ENCODE results near the gene CALY.

Gene CALY

GRCh38 chr10:133297504-133297903, 39.2 kb downstream of the CALY start:
- WGBS, 2 experiments (ENCODE audit: insufficient coverage in 2 of 2) = 96 to 97% methylated on average over 9 to 10 of the region's 10 CpGs
- peaks cover 18% of the 10 kb centered on the region for H3K4me1 ChIP-seq (ENCODE audit: control insufficient read depth, insufficient read depth, low read length, poor library complexity, severe bottlenecking)
- H3K36me3 ChIP-seq (ENCODE audit: control insufficient read depth, insufficient read depth, low read length) = peaks cover 87% of the 10 kb centered on the region
- H3K4me3 ChIP-seq (ENCODE audit: extremely low read depth, insufficient read depth, low read length, poor library complexity, severe bottlenecking) = no peak overlapping the region
- H3K9me3 ChIP-seq (ENCODE audit: control insufficient read depth, low read length) = no peaks in the 10 kb centered on the region
- no peak overlapping the region for H3K27ac ChIP-seq (ENCODE audit: low read depth, low read length, severe bottlenecking)

- H3K4me3 ChIP-seq (ENCODE audit: extremely low read depth, insufficient read depth, low read length, poor library complexity, severe bottlenecking) = no peak overlapping the region
- peaks cover 19% of the 10 kb centered on the region for H3K4me1 ChIP-seq (ENCODE audit: control insufficient read depth, insufficient read depth, low read length, poor library complexity, severe bottlenecking)
- H3K27ac ChIP-seq (ENCODE audit: low read depth, low read length, severe bottlenecking) = no peak overlapping the region
- H3K36me3 ChIP-seq (ENCODE audit: control insufficient read depth, insufficient read depth, low read length) = peaks cover 81% of the 10 kb centered on the region
- WGBS, 2 experiments (ENCODE audit: insufficient coverage in 2 of 2) = 97 to 98% methylated on average over 35 to 41 of the region's 42 CpGs
- no peaks in the 10 kb centered on the region for H3K9me3 ChIP-seq (ENCODE audit: control insufficient read depth, low read length)
Observed at GRCh38 chr10:133295426-133296320, 41.0 kb downstream of the CALY start.

- Histone ChIP-seq H3K36me3 (ENCODE audit: control insufficient read depth, insufficient read depth, low read length) (peaks cover 78% of the 10 kb centered on the region), H3K27ac (ENCODE audit: low read depth, low read length, severe bottlenecking) (peak overlapping the region; percentile 8), H3K9me3 (ENCODE audit: control insufficient read depth, low read length) (no peaks in the 10 kb centered on the region), H3K4me1 (ENCODE audit: control insufficient read depth, insufficient read depth, low read length, poor library complexity, severe bottlenecking) (peaks cover 19% of the 10 kb centered on the region), H3K4me3 (ENCODE audit: extremely low read depth, insufficient read depth, low read length, poor library complexity, severe bottlenecking) (no peak overlapping the region)
- WGBS, 2 experiments (ENCODE audit: insufficient coverage in 2 of 2) = 93 to 96% methylated on average over 10 to 15 of the region's 15 CpGs
Observed at GRCh38 chr10:133294189-133294588, 42.5 kb downstream of the CALY start.

GRCh38 chr10:133293810-133294119, 42.9 kb downstream of the CALY start:
- WGBS, 2 experiments (ENCODE audit: insufficient coverage in 2 of 2) = 91 to 100% methylated on average over 10 of the region's 10 CpGs
- H3K27ac ChIP-seq (ENCODE audit: low read depth, low read length, severe bottlenecking) = peak overlapping the region; percentile 8
- no peaks in the 10 kb centered on the region for H3K9me3 ChIP-seq (ENCODE audit: control insufficient read depth, low read length)
- H3K36me3 ChIP-seq (ENCODE audit: control insufficient read depth, insufficient read depth, low read length) = peaks cover 78% of the 10 kb centered on the region
- no peak overlapping the region for H3K4me3 ChIP-seq (ENCODE audit: extremely low read depth, insufficient read depth, low read length, poor library complexity, severe bottlenecking)
- H3K4me1 ChIP-seq (ENCODE audit: control insufficient read depth, insufficient read depth, low read length, poor library complexity, severe bottlenecking) = peaks cover 19% of the 10 kb centered on the region

- H3K9me3 ChIP-seq (ENCODE audit: control insufficient read depth, low read length) = no peaks in the 10 kb centered on the region
- no peak overlapping the region for H3K4me3 ChIP-seq (ENCODE audit: extremely low read depth, insufficient read depth, low read length, poor library complexity, severe bottlenecking)
- 97 to 98% methylated on average over 26 to 37 of the region's 38 CpGs for WGBS, 2 experiments (ENCODE audit: insufficient coverage in 2 of 2)
- H3K27ac ChIP-seq (ENCODE audit: low read depth, low read length, severe bottlenecking) = no peak overlapping the region
- H3K36me3 ChIP-seq (ENCODE audit: control insufficient read depth, insufficient read depth, low read length) = peaks cover 78% of the 10 kb centered on the region
- H3K4me1 ChIP-seq (ENCODE audit: control insufficient read depth, insufficient read depth, low read length, poor library complexity, severe bottlenecking) = peaks cover 19% of the 10 kb centered on the region
Observed at GRCh38 chr10:133292919-133293809, 43.5 kb downstream of the CALY start.

- Histone ChIP-seq H3K4me3 (ENCODE audit: extremely low read depth, insufficient read depth, low read length, poor library complexity, severe bottlenecking) (no peak overlapping the region), H3K36me3 (ENCODE audit: control insufficient read depth, insufficient read depth, low read length) (peaks cover 74% of the 10 kb centered on the region), H3K27ac (ENCODE audit: low read depth, low read length, severe bottlenecking) (no peak overlapping the region), H3K4me1 (ENCODE audit: control insufficient read depth, insufficient read depth, low read length, poor library complexity, severe bottlenecking) (peaks cover 19% of the 10 kb centered on the region), H3K9me3 (ENCODE audit: control insufficient read depth, low read length) (no peaks in the 10 kb centered on the region)
- 92 to 96% methylated on average over 24 of the region's 24 CpGs for WGBS, 2 experiments (ENCODE audit: insufficient coverage in 2 of 2)
Observed at GRCh38 chr10:133289761-133290160, 46.9 kb downstream of the CALY start.

- H3K36me3 ChIP-seq (ENCODE audit: control insufficient read depth, insufficient read depth, low read length) = peaks cover 79% of the 10 kb centered on the region
- WGBS, 2 experiments (ENCODE audit: insufficient coverage in 2 of 2) = 95 to 97% methylated on average over 38 of the region's 46 CpGs
Observed at GRCh38 chr10:133287832-133288500, 48.7 kb downstream of the CALY start.

GRCh38 chr10:133286366-133286765, 50.3 kb downstream of the CALY start:
- Histone ChIP-seq H3K36me3 (ENCODE audit: control insufficient read depth, insufficient read depth, low read length) (peaks cover 82% of the 10 kb centered on the region), H3K27ac (ENCODE audit: low read depth, low read length, severe bottlenecking) (no peak overlapping the region), H3K9me3 (ENCODE audit: control insufficient read depth, low read length) (no peaks in the 10 kb centered on the region), H3K4me3 (ENCODE audit: extremely low read depth, insufficient read depth, low read length, poor library complexity, severe bottlenecking) (no peak overlapping the region), H3K4me1 (ENCODE audit: control insufficient read depth, insufficient read depth, low read length, poor library complexity, severe bottlenecking) (no peaks in the 10 kb centered on the region)
- WGBS, 2 experiments (ENCODE audit: insufficient coverage in 2 of 2) = 85 to 90% methylated on average over 11 to 14 of the region's 18 CpGs

More at GRCh38 chr10:133287832-133288500, 48.7 kb downstream of the CALY start:
- H3K9me3 ChIP-seq (ENCODE audit: control insufficient read depth, low read length) = no peaks in the 10 kb centered on the region
- peaks cover 5% of the 10 kb centered on the region for H3K4me1 ChIP-seq (ENCODE audit: control insufficient read depth, insufficient read depth, low read length, poor library complexity, severe bottlenecking)
- no peak overlapping the region for H3K27ac ChIP-seq (ENCODE audit: low read depth, low read length, severe bottlenecking)
- no peak overlapping the region for H3K4me3 ChIP-seq (ENCODE audit: extremely low read depth, insufficient read depth, low read length, poor library complexity, severe bottlenecking)

- peaks cover 75% of the 10 kb centered on the region for H3K36me3 ChIP-seq (ENCODE audit: control insufficient read depth, insufficient read depth, low read length)
- H3K4me3 ChIP-seq (ENCODE audit: extremely low read depth, insufficient read depth, low read length, poor library complexity, severe bottlenecking) = no peak overlapping the region
- 93% methylated on average over 36 of the region's 36 CpGs for WGBS, 2 experiments (ENCODE audit: insufficient coverage in 2 of 2)
- no peaks in the 10 kb centered on the region for H3K9me3 ChIP-seq (ENCODE audit: control insufficient read depth, low read length)
- H3K27ac ChIP-seq (ENCODE audit: low read depth, low read length, severe bottlenecking) = no peak overlapping the region
- peaks cover 1% of the 10 kb centered on the region for H3K4me1 ChIP-seq (ENCODE audit: control insufficient read depth, insufficient read depth, low read length, poor library complexity, severe bottlenecking)
Observed at GRCh38 chr10:133285217-133285616, 51.5 kb downstream of the CALY start.

GRCh38 chr10:133283931-133284330, 52.8 kb downstream of the CALY start:
- H3K9me3 ChIP-seq (ENCODE audit: control insufficient read depth, low read length) = no peaks in the 10 kb centered on the region
- peaks cover 13% of the 10 kb centered on the region for H3K4me1 ChIP-seq (ENCODE audit: control insufficient read depth, insufficient read depth, low read length, poor library complexity, severe bottlenecking)
- 97 to 99% methylated on average over 22 to 24 of the region's 24 CpGs for WGBS, 2 experiments (ENCODE audit: insufficient coverage in 2 of 2)
- no peak overlapping the region for H3K27ac ChIP-seq (ENCODE audit: low read depth, low read length, severe bottlenecking)
- no peak overlapping the region for H3K4me3 ChIP-seq (ENCODE audit: extremely low read depth, insufficient read depth, low read length, poor library complexity, severe bottlenecking)
- peaks cover 73% of the 10 kb centered on the region for H3K36me3 ChIP-seq (ENCODE audit: control insufficient read depth, insufficient read depth, low read length)

Data from mesodermal cell (in vitro differentiated cells).